K562 (cell line): ENCODE data around the gene RAI1. TPM values are rescaled to one million over a fixed set of nuclear protein-coding genes. Genes with fewer than 3 reads are reported as not detected.

Experiments
- CBFA2T2 ChIP-seq: fragments of 450-650 bp; conservative IDR thresholded peaks from 2 replicates; pipeline ENCODE4 v1.6.1; 2017; ENCODE audit warnings: mild to moderate bottlenecking
- CBFA2T3 ChIP-seq: fragments of 450-650 bp; IDR thresholded peaks from 2 replicates; pipeline ENCODE4 v1.6.1; 2017
- DPF2 ChIP-seq: fragments of 450-650 bp; IDR thresholded peaks from 2 replicates; pipeline ENCODE4 v1.6.1; 2016
- FOXA1 ChIP-seq: fragments of 450-650 bp; IDR thresholded peaks from 2 replicates; pipeline ENCODE4 v1.6.1; 2016; ENCODE audit warnings: mild to moderate bottlenecking, borderline replicate concordance
- KDM2B ChIP-seq: fragments of 250-450 bp; sonication (Bioruptor Pico); IDR thresholded peaks from 2 replicates; pipeline ENCODE4 v1.8.0; 2021; ENCODE audit warnings: mild to moderate bottlenecking, moderate library complexity
- MLLT1 ChIP-seq, 2 experiments: fragments of 450-650 bp; IDR thresholded peaks; 2 replicates each; pipeline ENCODE4 v1.6.1; 2016
- SFPQ ChIP-seq: fragments of 200-400 bp; formaldehyde crosslinking; IDR thresholded peaks from 2 replicates; pipeline ENCODE4 v1.6.1; 2017; ENCODE audit warnings: mild to moderate bottlenecking, low read depth, low read length, moderate library complexity
- TCFL5 ChIP-seq: fragments of 250-450 bp; sonication (Bioruptor Pico); conservative IDR thresholded peaks from 2 replicates; pipeline ENCODE4 v1.6.1; 2021; ENCODE audit warnings: mild to moderate bottlenecking, moderate library complexity, matching md5 sums
- ZBTB40 ChIP-seq, 2 experiments: fragments of 450-650 bp in 1 of 2; sonication (generic) in 1 of 2; formaldehyde crosslinking in 1 of 2; IDR thresholded peaks; 2 replicates each; pipeline versions ENCODE4 v1.7.1 to v1.9.0; 2016 to 2022; ENCODE audit warnings: inconsistent platforms in 1 of 2, mild to moderate bottlenecking in 1 of 2, missing genetic modification reagents in 1 of 2
- polyA plus RNA-seq, 8 experiments: library from polyadenylated mRNA; depleted of rRNA in 4 of 8; stranded (reverse) in 5 of 8; unstranded in 3 of 8; fragments of >200 nt; fragmentation: Nextera tagmentation in 2 of 8; fragmentation: Illumina TruSeq in 1 of 8; extraction: Ambion mirVana in 2 of 8; extraction: Trizol in 1 of 8; gene quantifications; 2 replicates each; pipeline versions ENCODE4 v1.2.1 to v1.2.3, GENCODE V29; 2011 to 2014; ENCODE audit warnings: inconsistent platforms in 1 of 8, missing spikeins in 1 of 8
- total RNA-seq, 7 experiments: library from RNA; depleted of rRNA in 6 of 7; stranded (reverse); fragments of >200 nt in 6 of 7; fragmentation: Illumina TruSeq in 2 of 7; extraction: Trizol in 2 of 7; gene quantifications; 2 replicates each; pipeline versions ENCODE4 v1.2.1 to v1.2.3, GENCODE V29; 2011 to 2021; ENCODE audit warnings: low replicate concordance in 1 of 7

Gene RAI1
- total and polyA plus RNA-seq, 9 of the 15 experiments (the other 6 are each of a cell fraction or from before 2014, with no cell fraction given) = 0.68 to 19.9 (median 5.5) TPM

DNA sequence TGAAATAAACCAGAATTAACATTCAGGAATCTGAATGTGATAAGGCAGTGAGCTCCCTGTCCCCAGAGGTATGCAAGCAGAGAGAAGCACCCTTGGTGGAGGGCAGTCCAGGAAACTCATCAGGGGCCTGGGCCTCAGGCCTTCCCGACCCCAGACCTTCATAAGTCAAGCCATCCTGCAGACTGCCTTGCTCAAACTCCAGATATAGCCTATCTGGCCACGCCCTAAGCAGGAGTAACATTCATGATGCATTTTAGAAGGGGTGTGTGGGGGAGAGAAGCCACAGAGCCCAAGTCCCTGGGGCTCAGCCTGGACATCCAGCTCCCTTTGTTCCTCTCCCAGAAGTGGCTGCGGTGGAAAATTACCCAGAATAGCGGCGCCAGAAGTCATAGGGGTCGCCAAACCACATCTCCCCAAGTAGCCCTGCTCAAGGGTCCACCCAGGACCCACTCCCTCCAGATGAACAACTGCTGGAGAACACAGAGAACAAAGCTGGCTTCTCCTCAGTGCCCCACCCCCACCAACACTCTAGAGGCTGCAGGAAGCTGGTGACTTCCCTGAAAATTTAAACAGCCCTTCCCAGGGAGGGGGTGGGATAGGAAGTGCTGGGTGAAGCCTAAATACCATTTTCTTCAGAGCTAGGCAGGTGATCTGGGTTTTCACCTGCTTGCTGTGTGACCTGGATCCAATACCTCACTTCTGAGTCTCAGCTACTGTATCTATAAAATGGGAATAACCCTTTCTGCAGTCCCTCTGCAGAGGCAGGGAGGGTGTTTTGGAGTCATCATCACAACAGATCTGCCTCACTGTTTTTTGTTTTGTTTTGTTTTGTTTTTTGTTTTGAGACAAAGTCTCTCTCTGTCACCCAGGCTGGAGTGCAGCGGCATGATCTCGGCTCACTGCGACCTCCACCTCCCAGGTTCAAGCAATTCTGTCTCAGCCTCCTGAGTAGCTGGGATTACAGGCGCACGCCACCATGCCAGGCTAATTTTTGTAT lies 157.0 kb downstream of the RAI1 start (continued):
- TF ChIP-seq ZBTB40 (IDR thresholded peaks at IDR 0.05) (no peak), ZBTB40 (CRISPR knock-in tag; IDR thresholded peaks at IDR 0.05) (no peak), CBFA2T3 (peak; percentile 60), FOXA1 (no peak), MLLT1 (IDR thresholded peaks at IDR 0.05) (peak in 1 of 2 experiments; percentile 38; a peak in 1 of 4 replicates), TCFL5 (CRISPR knock-in tag) (no peak), CBFA2T2 (0 out of 2 replicates have a peak, but pooled peaks have one; percentile 21), SFPQ (no peak), KDM2B (CRISPR knock-in tag) (no peak), DPF2 (no peak; the same call in 1 of the 2 replicates)
